B cell (primary cell): ENCODE results near the gene LAMA4.

Experiments used
- CTCF ChIP-seq: fragments of 200-600 bp; IDR thresholded peaks from one replicate; pipeline ENCODE4 v1.8.0; 2022; ENCODE audit warnings: antibody characterized with exemption, mild to moderate bottlenecking
- EZH2 ChIP-seq: IDR thresholded peaks from 2 replicates; pipeline ENCODE4 v1.6.1; 2012; ENCODE audit warnings: borderline replicate concordance, low read depth, mild to moderate bottlenecking, moderate library complexity, low read length; ENCODE audit not compliant: insufficient read depth, poor library complexity, severe bottlenecking

GRCh38 chr6:112114577-112115223, 139.7 kb downstream of the LAMA4 start:
- no peak for TF ChIP-seq CTCF
- no peak for TF ChIP-seq EZH2
